GM19452 (cell line): ENCODE results near the gene RAP1A.

Experiments used
- ATAC-seq: cut with Tn5 transposase; IDR thresholded peaks from one replicate; pipeline ENCODE4 v1.9.1; 2021; ENCODE audit not compliant: unreplicated experiment

RAP1A gene

GRCh38 chr1:111619635-111620440, at the start of gene RAP1A:
Gene RAP1A (plus strand): TSS chr1:111619789. CDS start chr1:111691361, 71,572 bp downstream.
- ATAC-seq, result peak; percentile 61

GRCh38 chr1:111569913-111570312, 49.7 kb upstream of the RAP1A start:
- ATAC-seq, result no peak

- no peak for ATAC-seq
Measured at GRCh38 chr1:111570781-111571181, 48.8 kb upstream of the RAP1A start.

GRCh38 chr1:111571239-111571638, 48.4 kb upstream of the RAP1A start:
- no peak for ATAC-seq

- ATAC-seq, result no peak
Measured at GRCh38 chr1:111571987-111572386, 47.6 kb upstream of the RAP1A start.

GRCh38 chr1:111576547-111576946, 43.0 kb upstream of the RAP1A start:
- no peak for ATAC-seq

GRCh38 chr1:111577814-111578213, 41.8 kb upstream of the RAP1A start:
- no peak for ATAC-seq

GRCh38 chr1:111581166-111581565, 38.4 kb upstream of the RAP1A start:
- ATAC-seq, result no peak

GRCh38 chr1:111582016-111582415, 37.6 kb upstream of the RAP1A start:
- ATAC-seq, result no peak

- no peak for ATAC-seq
Measured at GRCh38 chr1:111582644-111583618, 36.7 kb upstream of the RAP1A start.

GRCh38 chr1:111585447-111586086, 34.0 kb upstream of the RAP1A start:
- no peak for ATAC-seq

- ATAC-seq, result no peak
Measured at GRCh38 chr1:111586112-111586511, 33.5 kb upstream of the RAP1A start.

GRCh38 chr1:111587509-111588174, 31.9 kb upstream of the RAP1A start:
- ATAC-seq, result no peak

- no peak for ATAC-seq
Measured at GRCh38 chr1:111591937-111592336, 27.7 kb upstream of the RAP1A start.

- peak; percentile 83 for ATAC-seq
Measured at GRCh38 chr1:111592389-111593361, 26.9 kb upstream of the RAP1A start.

GRCh38 chr1:111593403-111594305, 25.9 kb upstream of the RAP1A start:
- no peak for ATAC-seq

GRCh38 chr1:111594306-111594693, 25.3 kb upstream of the RAP1A start:
- no peak for ATAC-seq

- ATAC-seq, result no peak
Measured at GRCh38 chr1:111595807-111596206, 23.8 kb upstream of the RAP1A start.

GRCh38 chr1:111596499-111596898, 23.1 kb upstream of the RAP1A start:
- no peak for ATAC-seq
